ENCODE results near the gene KIRREL2.

DNA sequence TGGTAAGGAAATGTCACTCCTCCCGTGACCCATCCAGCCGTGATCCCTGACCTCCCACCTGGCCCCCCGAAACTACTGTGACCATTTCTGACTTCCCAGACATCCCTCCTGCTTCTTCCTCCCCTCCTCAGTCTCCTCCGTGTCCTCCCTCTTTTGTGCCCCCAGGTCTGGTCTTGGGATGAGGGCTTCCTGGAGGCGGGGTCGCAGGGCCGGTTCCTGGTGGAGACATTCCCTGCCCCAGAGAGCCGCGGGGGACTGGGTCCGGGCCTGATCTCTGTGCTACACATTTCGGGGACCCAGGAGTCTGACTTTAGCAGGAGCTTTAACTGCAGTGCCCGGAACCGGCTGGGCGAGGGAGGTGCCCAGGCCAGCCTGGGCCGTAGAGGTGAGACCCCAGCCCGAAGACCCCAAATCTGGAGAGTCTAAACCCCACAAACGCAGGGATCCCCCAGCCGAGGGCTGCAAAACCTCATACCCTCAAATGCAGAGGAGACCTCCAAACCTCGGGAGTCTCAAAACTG, 5.0 kb downstream of the KIRREL2 start:
- TF ChIP-seq POLR2A (IDR thresholded peaks at IDR 0.05) (no peak), POLR2AphosphoS5 (IDR thresholded peaks at IDR 0.05; ENCODE audit: insufficient read depth in 1 of 2, low read depth in 1 of 2) (no peak)
- TF ChIP-seq, protein P1, sequence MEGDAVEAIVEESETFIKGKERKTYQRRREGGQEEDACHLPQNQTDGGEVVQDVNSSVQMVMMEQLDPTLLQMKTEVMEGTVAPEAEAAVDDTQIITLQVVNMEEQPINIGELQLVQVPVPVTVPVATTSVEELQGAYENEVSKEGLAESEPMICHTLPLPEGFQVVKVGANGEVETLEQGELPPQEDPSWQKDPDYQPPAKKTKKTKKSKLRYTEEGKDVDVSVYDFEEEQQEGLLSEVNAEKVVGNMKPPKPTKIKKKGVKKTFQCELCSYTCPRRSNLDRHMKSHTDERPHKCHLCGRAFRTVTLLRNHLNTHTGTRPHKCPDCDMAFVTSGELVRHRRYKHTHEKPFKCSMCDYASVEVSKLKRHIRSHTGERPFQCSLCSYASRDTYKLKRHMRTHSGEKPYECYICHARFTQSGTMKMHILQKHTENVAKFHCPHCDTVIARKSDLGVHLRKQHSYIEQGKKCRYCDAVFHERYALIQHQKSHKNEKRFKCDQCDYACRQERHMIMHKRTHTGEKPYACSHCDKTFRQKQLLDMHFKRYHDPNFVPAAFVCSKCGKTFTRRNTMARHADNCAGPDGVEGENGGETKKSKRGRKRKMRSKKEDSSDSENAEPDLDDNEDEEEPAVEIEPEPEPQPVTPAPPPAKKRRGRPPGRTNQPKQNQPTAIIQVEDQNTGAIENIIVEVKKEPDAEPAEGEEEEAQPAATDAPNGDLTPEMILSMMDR (IDR thresholded peaks at IDR 0.05) = no peak

Data from vagina (tissue), 2 donors.